Measurements from ENCODE around the gene BTBD9. TPM values are rescaled to one million over a fixed set of nuclear protein-coding genes. Genes with fewer than 3 reads are reported as not detected.

The BTBD9 gene
- total RNA-seq, 6 experiments from 2014 or later: 4.5 to 7.5 (median 5.7) TPM

DNA sequence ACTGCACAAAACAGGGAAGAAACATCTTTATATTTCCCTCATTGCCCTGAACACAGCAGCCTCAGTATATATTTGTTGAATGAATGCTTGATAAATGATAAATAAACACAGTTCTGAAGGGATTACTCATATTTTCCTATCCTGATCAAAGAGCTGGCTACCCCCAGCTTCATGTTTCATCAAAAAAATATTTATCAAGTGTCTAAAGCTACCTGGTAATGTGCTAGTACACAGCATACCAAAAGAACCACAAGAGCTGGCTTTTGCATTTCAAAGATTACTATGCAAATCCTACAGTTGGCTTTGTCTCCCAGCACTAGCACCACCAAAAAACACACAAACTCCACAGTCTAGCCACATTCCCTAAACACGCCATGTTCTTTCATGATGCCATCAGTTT is 130.0 kb downstream of the BTBD9 start:
- no peaks in the 10 kb centered on the region for H3K9me3 ChIP-seq
- H3K27ac ChIP-seq: no peak overlapping the region
- WGBS (ENCODE audit: insufficient coverage, low coverage, low lambda C conversion rate, missing lambda C conversion rate): 100% methylated on average over 1 of the region's 1 CpG
- intact Hi-C loops (cut with DNase I): no loop called here
- no peak for ATAC-seq
- DNase-seq: no peak
- TF ChIP-seq POLR2A (IDR thresholded peaks at IDR 0.05): no peak
- TF ChIP-seq, protein P1, sequence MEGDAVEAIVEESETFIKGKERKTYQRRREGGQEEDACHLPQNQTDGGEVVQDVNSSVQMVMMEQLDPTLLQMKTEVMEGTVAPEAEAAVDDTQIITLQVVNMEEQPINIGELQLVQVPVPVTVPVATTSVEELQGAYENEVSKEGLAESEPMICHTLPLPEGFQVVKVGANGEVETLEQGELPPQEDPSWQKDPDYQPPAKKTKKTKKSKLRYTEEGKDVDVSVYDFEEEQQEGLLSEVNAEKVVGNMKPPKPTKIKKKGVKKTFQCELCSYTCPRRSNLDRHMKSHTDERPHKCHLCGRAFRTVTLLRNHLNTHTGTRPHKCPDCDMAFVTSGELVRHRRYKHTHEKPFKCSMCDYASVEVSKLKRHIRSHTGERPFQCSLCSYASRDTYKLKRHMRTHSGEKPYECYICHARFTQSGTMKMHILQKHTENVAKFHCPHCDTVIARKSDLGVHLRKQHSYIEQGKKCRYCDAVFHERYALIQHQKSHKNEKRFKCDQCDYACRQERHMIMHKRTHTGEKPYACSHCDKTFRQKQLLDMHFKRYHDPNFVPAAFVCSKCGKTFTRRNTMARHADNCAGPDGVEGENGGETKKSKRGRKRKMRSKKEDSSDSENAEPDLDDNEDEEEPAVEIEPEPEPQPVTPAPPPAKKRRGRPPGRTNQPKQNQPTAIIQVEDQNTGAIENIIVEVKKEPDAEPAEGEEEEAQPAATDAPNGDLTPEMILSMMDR (IDR thresholded peaks at IDR 0.05): no peak
- H3K4me1 ChIP-seq: no peaks in the 10 kb centered on the region
- no peaks in the 10 kb centered on the region for H3K36me3 ChIP-seq
- H3K27me3 ChIP-seq: no peaks in the 10 kb centered on the region
- H3K4me3 ChIP-seq: no peak overlapping the region

DNA sequence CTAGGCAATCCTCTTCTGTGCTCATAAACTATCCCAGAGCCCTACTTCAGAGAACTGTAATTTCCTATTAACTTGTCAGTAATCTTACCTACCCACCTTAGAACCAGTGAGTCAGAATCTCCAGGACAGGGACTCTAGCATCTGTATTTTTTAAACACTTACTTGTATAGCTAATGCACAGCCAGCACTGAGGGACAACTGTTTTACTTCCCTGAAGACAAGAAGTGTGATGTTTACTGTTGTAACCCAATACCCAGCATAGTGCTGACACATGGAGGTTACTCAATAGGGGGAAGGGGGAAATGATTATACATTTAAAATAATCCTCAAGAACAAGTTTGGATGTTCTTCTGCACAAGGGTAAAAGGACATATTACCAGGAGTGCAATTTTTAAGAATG is 130.8 kb downstream of the BTBD9 start:
- Histone ChIP-seq H3K36me3 (no peaks in the 10 kb centered on the region), H3K27me3 (no peaks in the 10 kb centered on the region), H3K27ac (no peak overlapping the region), H3K9me3 (no peaks in the 10 kb centered on the region), H3K4me1 (peaks cover 0 to 5% (median 0%) of the 10 kb centered on the region in 4 donors), H3K4me3 (no peak overlapping the region)
- ATAC-seq (no peak), DNase-seq (no peak)
- TF ChIP-seq, protein P1 (IDR thresholded peaks at IDR 0.05): no peak
- TF ChIP-seq POLR2A (IDR thresholded peaks at IDR 0.05): no peak
- intact Hi-C loops (cut with DNase I): no loop called here

DNA sequence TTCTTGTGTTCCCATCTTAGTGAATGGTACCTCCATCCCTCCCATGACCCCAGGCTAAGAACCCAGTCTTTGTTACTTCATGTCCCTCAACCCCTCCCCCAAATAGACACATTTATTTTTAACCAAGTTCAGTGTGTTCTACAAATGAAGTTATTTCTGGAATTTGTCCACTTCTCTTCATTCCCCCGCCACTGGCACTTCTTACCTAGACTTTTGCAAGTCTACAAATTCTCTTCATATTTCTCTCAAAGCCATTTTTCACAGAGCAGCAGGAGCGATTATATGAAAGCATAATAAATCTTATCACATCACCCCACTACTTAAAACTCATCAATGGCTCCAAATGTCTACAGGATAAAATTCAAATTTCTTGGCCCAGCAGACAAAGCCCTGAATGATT is 131.4 kb downstream of the BTBD9 start:
- ATAC-seq (no peak), DNase-seq (no peak)
- WGBS (ENCODE audit: insufficient coverage, low coverage, low lambda C conversion rate, missing lambda C conversion rate): 95% methylated on average over 2 of the region's 2 CpGs
- intact Hi-C loops (cut with DNase I): no loop called here
- TF ChIP-seq, protein P1 (IDR thresholded peaks at IDR 0.05): no peak
- no peak for TF ChIP-seq POLR2A (IDR thresholded peaks at IDR 0.05)
- Histone ChIP-seq H3K27ac (no peak overlapping the region), H3K4me3 (no peak overlapping the region), H3K9me3 (no peaks in the 10 kb centered on the region), H3K4me1 (peaks cover 0 to 5% (median 0%) of the 10 kb centered on the region in 4 donors), H3K36me3 (no peaks in the 10 kb centered on the region), H3K27me3 (no peaks in the 10 kb centered on the region)

DNA sequence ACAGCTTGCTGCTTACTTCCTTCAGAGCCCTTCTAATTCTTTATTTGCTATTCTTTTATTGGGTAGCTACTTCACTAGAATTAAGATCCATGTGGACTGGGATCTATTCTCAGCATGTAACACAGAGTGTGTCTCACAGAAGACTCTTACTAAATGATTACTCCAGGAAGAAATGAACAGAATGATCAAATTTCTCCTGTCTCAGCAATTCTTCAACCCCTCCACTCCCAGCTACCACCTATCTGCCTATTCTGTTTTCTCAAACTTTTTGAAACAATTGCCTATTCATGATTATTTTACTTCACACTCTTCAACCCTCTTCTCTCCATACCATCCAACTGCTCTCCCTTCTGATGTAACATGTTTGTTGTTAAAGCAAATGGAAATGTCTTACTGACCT is 132.6 kb downstream of the BTBD9 start:
- no peaks in the 10 kb centered on the region for H3K9me3 ChIP-seq
- no peak overlapping the region for H3K27ac ChIP-seq
- intact Hi-C loops (cut with DNase I): no loop called here
- H3K27me3 ChIP-seq: no peaks in the 10 kb centered on the region
- TF ChIP-seq POLR2A (IDR thresholded peaks at IDR 0.05): no peak
- TF ChIP-seq, protein P1 (IDR thresholded peaks at IDR 0.05): no peak
- no peak for ATAC-seq
- H3K4me3 ChIP-seq: no peak overlapping the region
- peaks cover 0 to 5% (median 0%) of the 10 kb centered on the region in 4 donors for H3K4me1 ChIP-seq
- DNase-seq: no peak
- H3K36me3 ChIP-seq: no peaks in the 10 kb centered on the region

DNA sequence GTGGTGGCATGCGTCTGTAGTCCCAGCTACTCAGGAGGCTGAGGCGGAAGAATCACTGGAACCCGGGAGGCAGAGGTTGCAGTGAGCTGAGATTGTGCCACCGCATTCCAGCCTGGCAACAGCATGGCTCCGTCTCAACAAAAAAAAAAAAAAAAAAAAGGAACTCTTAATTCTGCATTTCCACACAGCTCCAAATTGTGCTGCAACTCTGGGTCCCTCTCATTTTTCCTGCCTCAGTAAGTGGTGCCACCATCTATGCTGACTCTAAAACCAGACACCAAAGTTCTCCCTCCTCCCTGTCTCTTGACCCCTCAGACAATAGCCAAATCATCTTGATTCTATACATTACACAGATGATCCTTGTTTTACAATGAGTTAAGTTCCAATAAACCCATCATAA is 133.9 kb downstream of the BTBD9 start:
- intact Hi-C loops (cut with DNase I): no loop called here
- no CpG with 5 or more reads among the region's 5 CpGs for WGBS (ENCODE audit: insufficient coverage, low coverage, low lambda C conversion rate, missing lambda C conversion rate)
- TF ChIP-seq, protein P1 (IDR thresholded peaks at IDR 0.05): no peak
- no peak for TF ChIP-seq POLR2A (IDR thresholded peaks at IDR 0.05)

More for the DNA sequence above, 133.9 kb downstream of the BTBD9 start:
- Histone ChIP-seq H3K4me1 (peaks cover 0 to 5% (median 0%) of the 10 kb centered on the region in 4 donors), H3K36me3 (no peaks in the 10 kb centered on the region), H3K4me3 (no peak overlapping the region), H3K27ac (no peak overlapping the region), H3K9me3 (no peaks in the 10 kb centered on the region), H3K27me3 (no peaks in the 10 kb centered on the region)
- DNase-seq (no peak), ATAC-seq (no peak)
